Duodenal mucosa (tissue), 2 donors: ENCODE results near the gene EEF2K.
"Not testable (repeated sequence)": the region's sequence is repeated elsewhere in the genome, so short reads cannot be mapped to it uniquely, and the experiment has no call there.

Experiments
- H3K27ac ChIP-seq: one replicate; pipeline ENCODE4 v1.7.0; 2013; ENCODE audit warnings: low read depth, low read length
- H3K27me3 ChIP-seq, 2 donors: one replicate each; pipeline ENCODE4 v1.7.0; 2013; ENCODE audit warnings: low read length in 2 of 2, control low read depth in 1 of 2; ENCODE audit not compliant: insufficient read depth in 2 of 2, control insufficient read depth in 1 of 2
- H3K36me3 ChIP-seq, 2 donors: one replicate each; pipeline ENCODE4 v1.7.0; 2013; ENCODE audit warnings: low read length in 2 of 2, control low read depth in 1 of 2; ENCODE audit not compliant: insufficient read depth in 2 of 2, control insufficient read depth in 1 of 2
- H3K4me1 ChIP-seq, 2 donors: one replicate each; pipeline ENCODE4 v1.7.0; 2013; ENCODE audit warnings: low read length in 2 of 2, control low read depth in 1 of 2; ENCODE audit not compliant: insufficient read depth in 2 of 2, control insufficient read depth in 1 of 2
- H3K4me3 ChIP-seq, 2 donors: one replicate each; pipeline ENCODE4 v1.7.0; 2013; ENCODE audit warnings: low read length in 2 of 2, low read depth in 1 of 2
- H3K9ac ChIP-seq, 2 donors: one replicate each; pipeline ENCODE4 v1.7.0; 2013; ENCODE audit warnings: low read length in 2 of 2, low read depth in 1 of 2
- H3K9me3 ChIP-seq, 2 donors: one replicate each; pipeline ENCODE4 v1.7.0; 2013; ENCODE audit warnings: low read length in 2 of 2, control low read depth in 1 of 2; ENCODE audit not compliant: control insufficient read depth in 1 of 2

The EEF2K gene

DNA sequence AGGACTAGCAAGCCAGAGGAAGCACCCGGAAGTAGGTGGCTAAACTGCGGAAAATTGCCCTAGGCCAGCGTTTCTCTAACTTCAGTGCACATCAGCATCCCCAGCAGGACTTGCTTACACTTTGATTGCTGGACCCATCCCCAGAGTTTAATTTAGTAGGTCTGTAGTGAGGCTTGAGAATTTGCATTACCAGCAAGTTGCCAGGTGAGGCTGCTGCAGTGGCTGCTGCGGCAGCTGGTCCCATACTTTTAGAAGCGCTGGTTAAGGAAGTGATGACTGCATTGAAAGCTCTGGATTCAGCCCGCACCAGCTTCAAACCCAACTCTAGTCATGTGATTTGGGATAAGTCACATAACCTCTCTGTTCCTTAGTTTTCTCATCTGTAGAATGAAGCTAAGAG, 4.2 kb downstream of the EEF2K start:
- Histone ChIP-seq H3K9ac (no peak overlapping the region), H3K9me3 (no peaks in the 10 kb centered on the region), H3K27me3 (no peaks in the 10 kb centered on the region), H3K4me3 (no peak overlapping the region), H3K27ac (no peak overlapping the region), H3K4me1 (peaks cover 14 to 20% of the 10 kb centered on the region in 2 donors), H3K36me3 (peaks cover 0 to 18% of the 10 kb centered on the region in 2 donors)

DNA sequence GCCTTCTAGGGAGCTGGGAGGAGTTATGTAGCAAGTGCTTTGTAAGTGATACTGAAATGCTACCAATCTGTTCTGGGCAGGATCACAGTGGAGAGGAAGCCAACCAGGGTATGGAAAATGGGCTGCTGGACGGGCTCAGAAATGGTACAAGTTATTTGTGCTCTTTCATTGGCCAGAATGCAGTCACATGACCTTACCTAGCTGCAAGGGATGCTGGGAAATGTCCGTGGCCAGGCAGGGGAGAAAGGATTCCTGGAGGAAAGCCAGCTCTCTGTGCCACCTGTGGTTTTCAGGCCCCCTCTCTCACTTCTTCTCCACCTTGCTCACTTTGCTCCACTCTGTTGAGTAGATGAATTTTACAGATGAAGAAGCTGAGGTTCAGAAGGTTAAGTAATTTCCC, 4.8 kb downstream of the EEF2K start:
- Histone ChIP-seq H3K9me3 (no peaks in the 10 kb centered on the region), H3K27ac (no peak overlapping the region), H3K9ac (no peak overlapping the region), H3K4me1 (peaks cover 14 to 20% of the 10 kb centered on the region in 2 donors), H3K27me3 (no peaks in the 10 kb centered on the region), H3K36me3 (peaks cover 0 to 18% of the 10 kb centered on the region in 2 donors), H3K4me3 (no peak overlapping the region)

DNA sequence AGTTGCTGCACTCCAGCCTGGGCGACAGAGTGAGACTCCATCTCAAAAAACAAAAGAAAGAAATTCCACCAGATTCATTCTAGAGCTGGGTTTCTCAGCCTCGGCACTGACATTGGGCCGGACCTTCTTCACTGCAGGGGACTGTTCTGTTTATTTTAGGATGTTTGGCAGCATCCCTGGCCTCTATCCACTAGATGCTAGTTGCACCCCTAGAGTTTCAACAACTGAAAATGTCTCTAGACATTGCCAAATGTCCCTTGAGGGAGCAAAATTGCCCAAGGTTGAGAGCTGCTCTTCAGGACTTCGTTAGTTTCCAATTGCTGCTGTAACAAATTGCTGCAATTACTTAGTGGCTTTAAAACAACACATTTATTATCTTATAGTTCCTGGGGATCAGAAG, 7.2 kb downstream of the EEF2K start:
- no peak overlapping the region for H3K9ac ChIP-seq
- H3K36me3 ChIP-seq: peaks cover 0 to 18% of the 10 kb centered on the region in 2 donors
- peaks cover 3 to 9% of the 10 kb centered on the region in 2 donors for H3K4me1 ChIP-seq
- no peaks in the 10 kb centered on the region for H3K27me3 ChIP-seq
- no peaks in the 10 kb centered on the region for H3K9me3 ChIP-seq
- no peak overlapping the region for H3K4me3 ChIP-seq
- H3K27ac ChIP-seq: no peak overlapping the region

DNA sequence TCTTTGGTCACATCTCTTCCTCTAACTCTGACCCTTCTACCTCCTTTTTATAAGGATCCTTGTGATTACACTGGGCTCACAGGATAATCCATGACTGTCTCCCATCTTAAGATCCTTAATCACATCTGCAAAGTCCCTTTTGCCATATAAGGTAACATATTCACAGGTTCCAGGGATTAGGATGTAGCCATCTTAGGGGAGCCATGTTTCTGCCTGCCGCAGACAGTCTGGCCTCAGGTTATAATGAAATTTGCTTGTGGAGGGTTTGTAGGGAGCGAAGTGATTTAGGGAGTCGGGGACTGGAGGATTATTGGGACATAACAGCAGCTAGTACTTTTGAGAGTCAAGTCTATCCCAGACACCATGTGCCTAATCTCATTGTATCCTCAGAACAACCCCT, 7.7 kb downstream of the EEF2K start:
- no peaks in the 10 kb centered on the region for H3K27me3 ChIP-seq
- no peak overlapping the region for H3K27ac ChIP-seq
- no peaks in the 10 kb centered on the region for H3K9me3 ChIP-seq
- H3K36me3 ChIP-seq: peaks cover 0 to 18% of the 10 kb centered on the region in 2 donors
- no peak overlapping the region for H3K9ac ChIP-seq
- peaks cover 0 to 9% of the 10 kb centered on the region in 2 donors for H3K4me1 ChIP-seq
- H3K4me3 ChIP-seq: no peak overlapping the region

DNA sequence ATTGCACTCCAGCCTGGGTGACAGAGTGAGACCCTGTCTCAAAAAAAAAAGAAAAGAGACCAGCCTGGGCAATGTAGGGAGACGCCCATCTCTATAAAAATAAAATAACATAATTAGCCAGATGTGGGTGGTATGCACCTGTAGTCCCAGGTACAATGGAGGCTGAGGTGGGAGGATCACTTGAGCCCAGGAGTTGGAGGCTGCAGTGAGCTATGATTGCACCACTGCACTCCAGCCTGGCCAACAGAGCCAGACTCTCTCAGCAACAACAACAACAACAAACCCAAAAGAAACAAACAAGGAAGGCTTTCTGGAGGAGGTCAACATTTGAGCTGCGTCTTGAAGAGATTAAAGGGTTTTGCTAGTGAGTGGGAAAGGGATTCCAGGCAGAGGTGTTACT, 8.3 kb downstream of the EEF2K start:
- peaks cover 0 to 18% of the 10 kb centered on the region in 2 donors for H3K36me3 ChIP-seq
- no peak overlapping the region for H3K9ac ChIP-seq
- no peak overlapping the region for H3K4me3 ChIP-seq
- no peaks in the 10 kb centered on the region for H3K9me3 ChIP-seq
- no peak overlapping the region for H3K27ac ChIP-seq
- peaks cover 0 to 9% of the 10 kb centered on the region in 2 donors for H3K4me1 ChIP-seq
- H3K27me3 ChIP-seq: no peaks in the 10 kb centered on the region

DNA sequence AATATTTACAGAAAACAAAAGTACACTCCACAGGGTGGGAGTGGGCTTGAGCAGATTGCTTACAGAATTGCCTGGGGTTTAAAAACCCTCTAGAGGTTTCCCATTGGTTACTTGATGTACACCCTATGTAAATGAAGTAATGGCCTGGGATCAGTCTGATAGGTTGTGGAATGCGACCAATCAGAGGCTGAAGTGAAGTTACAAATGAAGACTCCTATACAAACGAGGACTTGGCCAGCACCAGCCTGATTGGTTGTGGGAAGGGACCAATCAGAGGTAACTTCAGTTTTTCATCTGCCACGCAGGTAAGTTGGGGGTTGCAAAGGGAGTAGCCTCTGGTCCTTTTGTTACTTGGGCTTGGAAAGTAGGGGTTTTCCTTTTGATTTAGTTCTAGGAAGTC, 8.8 kb downstream of the EEF2K start:
- Histone ChIP-seq H3K4me3 (no peak overlapping the region), H3K27ac (no peak overlapping the region), H3K27me3 (no peaks in the 10 kb centered on the region), H3K9ac (no peak overlapping the region), H3K4me1 (peaks cover 0 to 9% of the 10 kb centered on the region in 2 donors), H3K36me3 (peaks cover 3 to 18% of the 10 kb centered on the region in 2 donors), H3K9me3 (no peaks in the 10 kb centered on the region)

DNA sequence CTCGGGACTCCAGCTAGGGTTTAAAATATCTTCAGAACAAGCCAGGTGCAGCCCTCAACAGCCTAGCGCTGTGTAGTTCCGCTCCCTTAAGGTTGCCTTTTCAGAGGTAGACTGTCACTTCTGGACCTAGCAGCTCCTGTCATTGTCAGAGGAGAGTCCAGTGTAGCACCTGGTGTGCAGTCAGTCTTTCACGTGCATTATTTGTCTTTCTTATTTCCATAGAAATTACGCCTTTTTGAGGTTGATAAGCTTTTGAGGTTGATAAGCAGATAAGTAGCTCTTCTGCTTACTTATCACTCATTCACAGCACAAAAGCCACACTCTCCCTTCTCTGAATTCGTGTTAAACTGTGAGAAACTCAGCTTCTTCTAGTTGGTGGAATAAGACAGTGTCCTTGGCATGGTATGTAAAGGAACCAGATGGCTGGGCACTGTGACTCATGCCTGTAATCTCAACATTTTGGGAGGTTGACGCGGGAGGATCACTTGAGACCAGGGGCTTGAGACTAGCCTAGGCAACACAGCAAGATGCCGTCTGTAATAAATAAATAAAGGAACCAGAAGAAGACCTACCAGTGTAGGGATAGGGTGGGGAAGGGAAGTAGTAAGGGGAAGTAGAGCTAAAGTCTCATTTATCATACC, 10.2 kb downstream of the EEF2K start:
- H3K4me3 ChIP-seq: no peak overlapping the region
- no peak overlapping the region for H3K9ac ChIP-seq
- H3K9me3 ChIP-seq: no peaks in the 10 kb centered on the region
- no peak overlapping the region for H3K27ac ChIP-seq
- H3K36me3 ChIP-seq: peaks cover 3 to 18% of the 10 kb centered on the region in 2 donors
- H3K4me1 ChIP-seq: no peaks in the 10 kb centered on the region
- no peaks in the 10 kb centered on the region for H3K27me3 ChIP-seq

DNA sequence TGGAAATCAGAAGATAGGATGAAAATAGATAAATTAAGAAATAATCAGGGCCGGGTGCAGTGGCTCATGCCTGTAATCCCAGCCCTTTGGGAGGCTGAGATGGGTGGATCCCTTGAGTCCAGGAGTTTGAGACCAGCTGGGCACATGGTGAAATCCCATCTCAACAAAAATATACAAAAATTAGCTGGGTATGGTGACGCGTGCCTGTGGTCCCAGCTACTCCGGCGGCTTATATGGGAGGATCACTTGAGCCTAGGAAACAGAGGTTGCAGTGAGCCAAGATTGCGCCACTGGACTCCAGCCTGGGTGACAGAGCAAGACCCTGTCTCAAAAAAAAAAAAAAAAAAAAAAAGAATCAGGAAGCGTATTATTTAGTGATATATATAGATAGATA, 10.8 kb downstream of the EEF2K start:
- H3K4me1 ChIP-seq, H3K4me3 ChIP-seq, H3K9me3 ChIP-seq, H3K27me3 ChIP-seq, H3K27ac ChIP-seq, H3K9ac ChIP-seq: not testable (repeated sequence)
- H3K36me3 ChIP-seq: peaks cover 3 to 18% of the 10 kb centered on the region in 2 donors

DNA sequence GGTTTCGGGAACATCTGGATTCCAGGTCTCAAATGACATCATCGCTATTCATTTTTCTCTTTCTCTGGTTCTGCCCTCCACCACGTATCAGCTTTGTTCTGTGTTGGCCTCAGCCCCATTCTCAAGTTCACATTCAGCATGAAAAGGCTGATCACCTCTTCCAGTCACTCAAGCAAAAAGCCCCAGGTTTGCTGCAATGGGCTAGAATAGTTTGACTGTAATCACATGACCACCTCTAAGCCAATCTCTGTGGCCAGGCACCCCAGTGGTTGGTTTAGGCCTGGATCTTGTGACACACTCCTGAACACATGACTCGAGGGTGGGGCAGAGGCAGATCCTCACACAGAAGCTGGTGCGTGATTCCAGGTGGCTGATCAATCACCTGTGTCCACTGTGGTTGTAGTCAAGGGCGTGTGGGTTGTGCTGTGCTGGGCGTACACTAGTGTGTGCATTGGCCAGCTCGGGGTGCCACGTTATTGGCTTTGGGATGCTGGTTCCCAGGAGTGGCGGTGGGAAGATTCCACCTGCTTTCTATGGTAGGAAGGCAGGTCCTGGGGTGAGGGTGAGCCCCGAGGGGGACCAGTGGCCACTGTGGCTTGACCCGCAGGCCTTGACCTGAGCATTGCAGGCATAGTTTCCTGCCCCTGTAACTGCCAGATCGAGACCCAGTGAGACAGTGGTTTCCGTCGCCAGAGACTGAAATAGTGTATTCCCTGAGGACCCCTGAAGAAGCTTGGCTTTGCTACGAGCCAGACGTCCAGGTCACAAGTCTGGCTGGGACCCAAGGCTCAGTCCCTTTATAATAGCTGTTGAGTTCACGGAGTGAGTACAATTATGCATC, 12.0 kb downstream of the EEF2K start:
- Histone ChIP-seq H3K4me1 (no peaks in the 10 kb centered on the region), H3K4me3 (no peak overlapping the region), H3K36me3 (peaks cover 3 to 8% of the 10 kb centered on the region in 2 donors), H3K9me3 (no peaks in the 10 kb centered on the region), H3K27me3 (no peaks in the 10 kb centered on the region), H3K9ac (no peak overlapping the region), H3K27ac (no peak overlapping the region)

DNA sequence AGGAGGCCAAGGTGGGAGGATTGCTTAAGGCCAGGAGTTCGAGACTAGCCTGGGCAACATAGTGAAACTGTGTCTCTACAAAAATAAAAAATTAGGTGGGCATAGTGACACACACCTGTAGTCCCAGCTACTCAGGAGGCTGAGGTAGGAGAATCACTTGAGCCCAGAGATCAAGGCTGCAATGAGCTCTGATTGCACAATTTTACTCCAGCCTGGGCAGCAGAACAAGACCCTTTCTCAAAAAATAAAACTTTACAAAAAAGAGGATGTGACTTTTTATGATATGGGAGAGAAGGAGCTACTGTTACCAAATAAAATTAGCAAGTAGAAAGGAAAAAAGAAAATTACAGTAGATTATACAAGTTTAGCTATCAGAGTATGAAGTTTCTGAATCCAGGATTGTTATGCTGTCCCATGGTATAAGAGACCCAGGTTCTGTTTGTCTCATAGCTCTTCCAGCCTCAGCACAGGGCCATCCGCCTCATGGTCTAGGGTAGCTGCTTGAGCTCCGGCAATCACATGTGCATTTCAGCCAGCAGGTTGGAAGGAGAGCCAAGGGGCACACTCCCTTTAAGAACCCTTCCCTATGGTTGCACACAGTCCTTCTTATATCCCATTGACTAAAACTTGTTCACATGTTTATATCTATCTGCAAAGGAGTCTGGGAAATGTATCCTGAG, 13.5 kb downstream of the EEF2K start:
- Histone ChIP-seq H3K36me3 (peaks cover 0 to 3% of the 10 kb centered on the region in 2 donors), H3K9ac (no peak overlapping the region), H3K27ac (no peak overlapping the region), H3K4me3 (no peak overlapping the region), H3K9me3 (no peaks in the 10 kb centered on the region), H3K4me1 (no peaks in the 10 kb centered on the region), H3K27me3 (no peaks in the 10 kb centered on the region)
